Epithelial cell of proximal tubule (primary cell): ENCODE measurements around the gene UGT1A3. TPM values are rescaled to one million over a fixed set of nuclear protein-coding genes. Genes with fewer than 3 reads are reported as not detected.
"Not testable (repeated sequence)": the region's sequence is repeated elsewhere in the genome, so short reads cannot be mapped to it uniquely, and the experiment has no call there.

Source experiments
- DNase-seq: peaks from one replicate; pipeline ENCODE4 v3.0.0-alpha.2; 2011; ENCODE audit warnings: low read depth
- H3K4me3 ChIP-seq: 2 replicates; pipeline ENCODE4 v1.5.1; 2011; ENCODE audit warnings: low read depth, mild to moderate bottlenecking, low read length
- total RNA-seq: library from RNA; depleted of rRNA; stranded (reverse); fragments of >200 nt; gene quantifications from 2 replicates; pipeline ENCODE4 v1.2.3, GENCODE V29; 2015
- TF ChIP-seq, protein P1 (sequence below): conservative IDR thresholded peaks from 2 replicates; pipeline ENCODE4 v1.5.1; 2012; ENCODE audit warnings: low read depth, mild to moderate bottlenecking, low read length

UGT1A3 gene
- total RNA-seq, 1 donor from 2014 or later, result not detected

DNA sequence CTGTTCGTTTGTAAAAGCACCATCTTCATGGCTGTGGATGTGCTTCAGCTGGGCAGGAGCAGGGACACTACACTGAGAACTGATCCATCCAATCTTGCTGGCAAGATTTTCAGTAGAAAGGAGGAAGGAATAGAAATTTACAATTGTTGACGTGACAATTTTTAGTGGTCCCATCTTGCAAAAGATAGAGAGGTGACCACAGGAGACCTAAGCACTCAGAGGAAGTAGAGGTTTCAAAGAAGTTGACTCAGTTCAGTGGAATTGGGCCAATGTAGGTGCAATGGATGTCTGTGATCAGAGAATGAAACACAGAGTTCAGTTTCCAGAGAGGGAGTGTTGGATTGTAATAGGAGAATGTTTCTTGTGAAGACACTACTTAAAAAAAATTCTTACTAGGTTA, 14.7 kb upstream of the UGT1A3 start:
- no peak overlapping the region for H3K4me3 ChIP-seq
- TF ChIP-seq, protein P1, sequence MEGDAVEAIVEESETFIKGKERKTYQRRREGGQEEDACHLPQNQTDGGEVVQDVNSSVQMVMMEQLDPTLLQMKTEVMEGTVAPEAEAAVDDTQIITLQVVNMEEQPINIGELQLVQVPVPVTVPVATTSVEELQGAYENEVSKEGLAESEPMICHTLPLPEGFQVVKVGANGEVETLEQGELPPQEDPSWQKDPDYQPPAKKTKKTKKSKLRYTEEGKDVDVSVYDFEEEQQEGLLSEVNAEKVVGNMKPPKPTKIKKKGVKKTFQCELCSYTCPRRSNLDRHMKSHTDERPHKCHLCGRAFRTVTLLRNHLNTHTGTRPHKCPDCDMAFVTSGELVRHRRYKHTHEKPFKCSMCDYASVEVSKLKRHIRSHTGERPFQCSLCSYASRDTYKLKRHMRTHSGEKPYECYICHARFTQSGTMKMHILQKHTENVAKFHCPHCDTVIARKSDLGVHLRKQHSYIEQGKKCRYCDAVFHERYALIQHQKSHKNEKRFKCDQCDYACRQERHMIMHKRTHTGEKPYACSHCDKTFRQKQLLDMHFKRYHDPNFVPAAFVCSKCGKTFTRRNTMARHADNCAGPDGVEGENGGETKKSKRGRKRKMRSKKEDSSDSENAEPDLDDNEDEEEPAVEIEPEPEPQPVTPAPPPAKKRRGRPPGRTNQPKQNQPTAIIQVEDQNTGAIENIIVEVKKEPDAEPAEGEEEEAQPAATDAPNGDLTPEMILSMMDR, result no peak
- no peak for DNase-seq

DNA sequence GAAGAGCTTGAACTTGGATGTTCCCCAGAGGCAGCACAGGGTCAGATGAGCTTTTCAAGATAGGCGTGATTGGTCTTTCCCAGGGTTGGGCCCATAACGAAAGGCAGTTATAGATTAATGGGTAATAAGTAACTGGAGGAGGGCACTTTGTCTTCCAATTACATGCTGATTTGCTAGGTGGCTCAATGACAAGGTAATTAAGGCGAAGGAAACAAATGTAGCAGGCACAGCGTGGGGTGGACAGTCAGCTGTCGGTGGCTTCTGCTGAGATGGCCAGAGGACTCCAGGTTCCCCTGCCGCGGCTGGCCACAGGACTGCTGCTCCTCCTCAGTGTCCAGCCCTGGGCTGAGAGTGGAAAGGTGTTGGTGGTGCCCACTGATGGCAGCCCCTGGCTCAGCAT, 10.3 kb upstream of the UGT1A3 start, which contains the start of gene UGT1A4:
UGT1A4 (plus strand) TSS at position 185 of the 400 bp plus-strand sequence; CDS start at position 270, 85 bp downstream.
- no peak within 1 kb of the TSS for H3K4me3 ChIP-seq
- TF ChIP-seq, protein P1, result no peak
- DNase-seq, result no peak

DNA sequence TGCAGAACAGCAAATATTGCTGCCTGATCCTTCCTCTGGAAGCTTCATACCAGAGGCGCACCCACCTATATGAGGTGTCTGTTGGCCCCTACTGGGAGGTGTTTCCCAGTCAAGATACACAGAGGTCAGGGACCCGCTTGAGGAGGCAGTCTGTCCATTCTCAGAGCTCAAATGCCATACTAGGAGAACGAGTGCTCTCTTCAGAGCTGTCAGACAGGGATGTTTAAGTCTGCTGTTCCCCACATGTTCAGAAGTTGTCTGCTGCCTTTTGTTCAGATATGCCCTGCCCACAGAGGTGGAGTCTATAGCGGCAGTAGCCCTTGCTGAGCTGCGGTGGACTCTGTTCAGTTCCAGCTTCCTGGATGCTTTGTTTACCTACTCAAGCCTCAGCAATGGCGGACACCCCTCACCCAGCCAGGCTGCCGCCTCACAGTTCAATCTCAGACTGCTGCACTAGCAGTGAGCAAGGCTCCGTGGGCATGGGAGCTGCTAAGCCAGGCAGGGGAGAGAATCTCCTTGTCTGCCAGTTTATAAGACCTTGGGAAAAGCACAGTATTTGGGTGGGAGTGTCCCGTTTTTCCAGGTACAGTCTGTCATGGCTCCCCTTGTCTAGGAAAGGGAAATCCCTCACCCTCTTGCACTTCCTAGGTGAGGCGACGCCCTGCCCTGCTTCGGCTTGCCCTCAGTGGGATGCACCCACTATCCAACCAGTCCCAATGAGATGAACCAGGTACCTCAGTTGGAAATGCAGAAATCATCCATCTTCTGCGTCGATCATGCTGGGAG, 8.2 kb downstream of the UGT1A3 start:
- DNase-seq, H3K4me3 ChIP-seq: not testable (repeated sequence)

DNA sequence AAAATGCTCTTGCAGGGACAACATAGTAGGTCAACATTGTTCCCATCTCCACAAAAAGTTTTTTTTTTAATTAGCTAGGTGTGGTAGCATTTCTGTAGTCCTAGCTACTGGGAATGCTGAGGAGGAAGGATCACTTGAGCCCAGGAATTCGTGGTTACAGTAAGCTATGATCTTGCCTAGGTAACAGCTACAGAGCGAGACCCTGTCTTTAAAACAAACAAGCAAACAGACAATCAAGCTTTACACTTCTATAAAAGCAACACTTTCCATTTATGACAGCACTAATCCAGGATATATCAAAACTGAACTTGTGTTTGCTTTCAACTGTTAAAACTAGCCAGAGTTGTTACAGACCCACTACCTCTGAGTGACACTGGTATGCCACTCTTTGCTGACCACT, 12.0 kb downstream of the UGT1A3 start:
- TF ChIP-seq, protein P1, result no peak
- no peak overlapping the region for H3K4me3 ChIP-seq
- DNase-seq, result no peak

DNA sequence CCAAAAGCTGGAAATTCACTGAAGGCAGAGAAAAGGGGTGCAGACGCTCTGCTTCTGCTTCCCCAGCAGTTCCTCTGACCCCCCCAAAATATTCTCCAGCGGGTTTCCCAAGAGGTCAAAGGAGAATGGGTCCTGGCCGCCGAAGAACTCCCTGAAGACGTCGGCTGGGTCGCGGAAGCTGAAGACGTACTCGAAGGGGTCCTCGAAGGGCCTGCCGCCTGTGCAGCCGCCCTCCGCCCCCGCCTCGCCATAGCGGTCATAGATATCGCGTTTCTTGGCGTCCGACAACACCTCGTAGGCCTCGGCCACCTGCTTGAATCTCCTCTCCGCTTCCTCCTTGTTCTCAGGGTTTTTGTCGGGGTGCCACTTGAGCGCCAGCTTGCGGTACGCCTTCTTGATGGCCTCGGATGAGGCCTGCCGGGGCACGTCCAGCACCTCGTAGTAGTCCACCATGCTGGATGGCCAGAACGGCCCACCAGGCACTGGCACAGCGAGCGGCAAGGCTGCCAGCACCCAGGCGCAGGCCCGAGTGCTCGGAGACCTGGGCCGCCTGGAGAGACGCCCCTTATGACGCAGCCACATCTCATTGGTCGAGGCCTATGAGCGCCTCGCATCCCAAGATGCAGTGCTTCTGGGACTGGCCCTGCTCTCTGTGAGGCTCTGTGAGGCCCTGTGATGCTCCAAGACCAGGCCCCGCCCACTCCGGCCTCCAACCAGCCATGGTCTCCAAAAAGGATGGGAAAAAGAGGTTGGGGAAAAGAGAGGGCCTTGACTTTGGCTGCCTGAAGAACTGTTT, 14.8 kb downstream of the UGT1A3 start:
- H3K4me3 ChIP-seq, result no peak overlapping the region
- TF ChIP-seq, protein P1, result no peak
- no peak for DNase-seq

DNA sequence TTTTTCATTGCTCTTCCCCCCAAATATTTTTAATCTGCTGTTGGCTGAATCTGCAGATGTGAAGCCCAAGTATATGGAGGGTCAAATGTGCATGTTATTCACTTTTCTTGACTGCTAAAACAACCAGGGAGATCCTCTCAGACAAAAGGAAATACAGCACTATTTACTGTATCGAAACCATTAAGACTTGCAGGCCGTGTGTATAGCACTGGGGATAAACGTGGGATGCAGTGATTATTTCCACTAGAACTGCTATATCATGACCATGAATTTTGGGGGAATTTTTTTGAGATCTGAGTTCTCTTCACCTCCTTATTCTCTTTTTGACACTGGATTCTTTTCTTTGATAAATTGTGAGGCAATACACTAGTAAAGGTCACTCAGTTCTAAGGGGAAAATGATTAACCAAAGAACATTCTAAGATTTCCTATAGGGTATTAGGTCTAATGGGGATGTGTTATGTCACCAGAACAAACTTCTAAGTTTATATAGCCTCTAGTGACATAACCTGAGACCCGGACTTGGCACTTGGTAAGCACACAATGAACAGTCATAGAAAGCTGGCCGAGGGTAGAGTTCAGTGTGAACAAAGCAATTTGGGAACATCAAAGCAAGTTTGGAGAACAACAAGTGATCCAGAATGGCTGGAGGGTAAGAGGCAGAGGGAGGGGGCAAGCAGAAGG, 16.4 kb downstream of the UGT1A3 start:
- no peak for DNase-seq
- H3K4me3 ChIP-seq, result no peak overlapping the region
- TF ChIP-seq, protein P1, result no peak

DNA sequence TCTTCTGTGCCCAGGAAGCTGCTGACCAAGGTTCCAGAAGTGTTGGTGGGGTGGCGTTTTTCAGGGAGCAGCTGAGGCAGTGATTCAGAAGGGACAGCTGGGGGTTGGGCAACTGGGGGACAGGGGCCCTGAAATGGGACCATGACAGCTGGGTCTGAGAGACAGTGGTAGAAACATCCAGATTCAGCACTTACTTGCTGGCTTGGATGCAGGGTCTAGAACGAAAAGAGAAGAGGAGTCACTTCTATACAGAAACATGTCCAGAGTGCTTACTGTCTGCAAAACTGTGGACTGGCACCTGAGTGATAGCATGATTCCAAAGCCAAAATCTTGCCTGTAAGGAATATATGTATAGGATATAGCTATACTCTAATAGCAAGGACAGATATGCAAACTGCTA, 17.0 kb downstream of the UGT1A3 start:
- DNase-seq, H3K4me3 ChIP-seq: not testable (repeated sequence)
